IMR-90 (cell line): Measurements from ENCODE around the gene STK17A. TPM values are rescaled to one million over a fixed set of nuclear protein-coding genes. Genes with fewer than 3 reads are reported as not detected.

Experiments used
- ATAC-seq: fragments of 200-7000 bp; cut with Tn5 transposase; 2 replicates; pipeline ENCODE4 v1.9.1; 2020; ENCODE audit warnings: low read depth, mild to moderate bottlenecking, moderate library complexity
- BruUV-seq: library from RNA; stranded (reverse); fragments of 400-500 nt; replicated peaks from 2 replicates; lab custom pipeline; 2021; lab: Mats Ljungman, UMichigan
- CTCF ChIA-PET: fragments of 300-600 bp; formaldehyde crosslinking; extraction: SDS; loops from one replicate; lab custom pipeline; 2021; ENCODE audit warnings: antibody characterized with exemption; lab: Yijun Ruan, JAX
- POLR2A ChIA-PET: fragments of 300-600 bp; sonication (Branson Sonifier 250); formaldehyde crosslinking; loops from one replicate; lab custom pipeline; 2022; ENCODE audit warnings: antibody characterized with exemption; ENCODE audit not compliant: unreplicated experiment; lab: Charles Lee
- DNase-seq: peaks from one replicate; pipeline ENCODE4 v3.0.0; 2013
- H2AFZ ChIP-seq: replicated peaks from 2 replicates; pipeline ENCODE3; 2013; ENCODE audit warnings: low read length, mild to moderate bottlenecking; ENCODE audit not compliant: poor library complexity
- H2AK5ac ChIP-seq: 2 replicates; pipeline ENCODE4 v1.6.1; 2013; ENCODE audit warnings: low read depth, low read length, inconsistent platforms
- H2AK9ac ChIP-seq: replicated peaks from 2 replicates; pipeline ENCODE3; 2013; ENCODE audit warnings: mild to moderate bottlenecking, low read depth, low read length, moderate library complexity; ENCODE audit not compliant: poor library complexity
- H2BK120ac ChIP-seq: 2 replicates; pipeline ENCODE4 v1.6.1; 2013; ENCODE audit warnings: low read depth, low read length, inconsistent platforms
- H2BK15ac ChIP-seq: 3 replicates; pipeline ENCODE4 v1.6.1; 2013; ENCODE audit warnings: low read depth, low read length, inconsistent platforms
- H2BK20ac ChIP-seq: 2 replicates; pipeline ENCODE4 v1.6.1; 2013; ENCODE audit warnings: low read depth, mild to moderate bottlenecking, inconsistent platforms, low read length, moderate library complexity
- H2BK5ac ChIP-seq: 2 replicates; pipeline ENCODE4 v1.6.1; 2013; ENCODE audit warnings: mild to moderate bottlenecking, low read depth, low read length, inconsistent platforms; ENCODE audit not compliant: poor library complexity, severe bottlenecking
- H3K14ac ChIP-seq: replicated peaks from 2 replicates; pipeline ENCODE4 v1.6.1; 2013; ENCODE audit warnings: low read depth, low read length, inconsistent platforms
- H3K18ac ChIP-seq: 2 replicates; pipeline ENCODE4 v1.6.1; 2013; ENCODE audit warnings: low read depth, low read length, control low read depth
- H3K23ac ChIP-seq: 2 replicates; pipeline ENCODE4 v1.6.1; 2013; ENCODE audit warnings: low read depth, low read length, inconsistent platforms
- H3K27ac ChIP-seq: 2 replicates; pipeline ENCODE4 v1.5.1; 2013; ENCODE audit warnings: mild to moderate bottlenecking, control low read depth, low read length; ENCODE audit not compliant: insufficient read depth
- H3K27me3 ChIP-seq: 2 replicates; pipeline ENCODE4 v1.6.1; 2013; ENCODE audit warnings: low read length; ENCODE audit not compliant: control insufficient read depth, insufficient read depth
- H3K36me3 ChIP-seq: 2 replicates; pipeline ENCODE4 v1.6.1; 2013; ENCODE audit warnings: low read length, mixed read lengths; ENCODE audit not compliant: control insufficient read depth, insufficient read depth
- H3K4ac ChIP-seq: 2 replicates; pipeline ENCODE4 v1.6.1; 2013; ENCODE audit warnings: low read depth, low read length, inconsistent platforms
- H3K4me1 ChIP-seq: 2 replicates; pipeline ENCODE4 v1.6.1; 2013; ENCODE audit warnings: low read length, mixed read lengths; ENCODE audit not compliant: control insufficient read depth, insufficient read depth
- H3K4me2 ChIP-seq: 2 replicates; pipeline ENCODE4 v1.6.1; 2013; ENCODE audit warnings: low read depth, mild to moderate bottlenecking, control low read depth, low read length, moderate library complexity
- H3K4me3 ChIP-seq: 2 replicates; pipeline ENCODE4 v1.5.1; 2013; ENCODE audit warnings: low read depth, mild to moderate bottlenecking, control low read depth, low read length, moderate library complexity; ENCODE audit not compliant: insufficient read depth
- H3K56ac ChIP-seq: 2 replicates; pipeline ENCODE4 v1.6.1; 2013; ENCODE audit warnings: low read length, inconsistent platforms; ENCODE audit not compliant: insufficient read depth; ENCODE audit errors: extremely low read depth
- H3K79me1 ChIP-seq, 2 experiments: 2 replicates each; pipeline ENCODE4 v1.6.1; 2013; ENCODE audit warnings: low read length in 2 of 2, inconsistent platforms in 1 of 2, low read depth in 1 of 2
- H3K9ac ChIP-seq: 2 replicates; pipeline ENCODE4 v1.6.1; 2013; ENCODE audit warnings: low read depth, low read length, control low read depth
- H3K9me1 ChIP-seq: 2 replicates; pipeline ENCODE4 v1.6.1; 2013; ENCODE audit warnings: low read length, inconsistent platforms; ENCODE audit not compliant: insufficient read depth
- H3K9me3 ChIP-seq: 2 replicates; pipeline ENCODE4 v1.6.1; 2013; ENCODE audit warnings: low read length; ENCODE audit not compliant: control insufficient read depth, insufficient read depth
- H4K20me1 ChIP-seq: 2 replicates; pipeline ENCODE4 v1.6.1; 2013; ENCODE audit warnings: low read length, inconsistent platforms; ENCODE audit not compliant: insufficient read depth
- H4K5ac ChIP-seq: 2 replicates; pipeline ENCODE4 v1.6.1; 2013; ENCODE audit warnings: mild to moderate bottlenecking, low read depth, low read length, control low read depth
- H4K8ac ChIP-seq, 2 experiments: 2 replicates each; pipeline ENCODE4 v1.6.1; 2013; ENCODE audit warnings: low read depth in 2 of 2, low read length in 2 of 2, control low read depth in 1 of 2, inconsistent platforms in 1 of 2
- H4K91ac ChIP-seq: 2 replicates; pipeline ENCODE4 v1.6.1; 2013; ENCODE audit warnings: low read depth, low read length, inconsistent platforms; ENCODE audit not compliant: insufficient read depth
- BHLHE40 ChIP-seq: fragments of 150-350 bp; IDR thresholded peaks from 2 replicates; pipeline ENCODE4 v1.6.1; 2016; ENCODE audit warnings: mild to moderate bottlenecking, low read depth, low read length
- FOS ChIP-seq: fragments of 150-350 bp; IDR thresholded peaks from 2 replicates; pipeline ENCODE4 v1.6.1; 2016; ENCODE audit warnings: low read depth, low read length
- MAFK ChIP-seq: IDR thresholded peaks from 2 replicates; pipeline ENCODE4 v1.6.1; 2012; ENCODE audit warnings: low read depth, low read length, improper control_type of control experiment
- POLR2A ChIP-seq: IDR thresholded peaks from 2 replicates; pipeline ENCODE4 v1.6.1; 2012; ENCODE audit warnings: mild to moderate bottlenecking, low read depth, low read length
- RAD21 ChIP-seq: IDR thresholded peaks from 2 replicates; pipeline ENCODE4 v1.6.1; 2012; ENCODE audit warnings: low read length, improper control_type of control experiment
- WGBS, 2 experiments: methylation state at CpG; one replicate each; pipeline versions ENCODE4 v1.1.5 to v1.1.7; 2013; ENCODE audit warnings: missing lambda C conversion rate in 2 of 2; ENCODE audit not compliant: insufficient read length in 1 of 2; ENCODE audit errors: extremely low coverage in 2 of 2; 5-methylcytosine and 5-hydroxymethylcytosine counted together
- dilution Hi-C: fragments of 300-500 bp; cut with HindIII; formaldehyde crosslinking; loops from one replicate; pipeline ENCODE4 v1.14.3; 2018; ENCODE audit warnings: low sequenced_read_pairs; ENCODE audit not compliant: unreplicated experiment
- in situ Hi-C: fragments of 300-500 bp; cut with MboI; formaldehyde crosslinking; loops from 3 replicates; pipeline ENCODE4 v1.14.3; 2019; ENCODE audit warnings: low sequenced_read_pairs, inconsistent platforms, mixed read lengths
- intact Hi-C: fragments of 100-400 bp; cut with micrococcal nuclease; formaldehyde crosslinking; loops from 2 replicates; pipeline ENCODE4 v1.10.0; 2022
- polyA plus RNA-seq, 3 experiments: library from polyadenylated mRNA; depleted of rRNA; stranded (reverse); fragments of >200 nt; gene quantifications; 2 replicates each; pipeline ENCODE4 v1.2.3, GENCODE V29; 2012; ENCODE audit warnings: low replicate concordance in 1 of 3
- total RNA-seq: library from RNA; depleted of rRNA; stranded (reverse); fragments of >200 nt; gene quantifications from 2 replicates; pipeline ENCODE4 v1.2.3, GENCODE V29; 2012
- TF ChIP-seq, protein P1 (sequence below): fragments of 150-350 bp; IDR thresholded peaks from 2 replicates; pipeline ENCODE4 v1.6.1; 2017; ENCODE audit warnings: mild to moderate bottlenecking, antibody characterized with exemption, low read length, low read depth
- TF ChIP-seq, protein P2 (sequence below): conservative IDR thresholded peaks from 2 replicates; pipeline ENCODE4 v1.5.1; 2012; ENCODE audit warnings: mild to moderate bottlenecking, low read depth, low read length, improper control_type of control experiment

The STK17A gene
- total and polyA plus RNA-seq, 2 of the 4 experiments (the other 2 are of a cell fraction), result 40.5 to 50.5 TPM

GRCh38 chr7:43639858-43640491, 57.1 kb downstream of the STK17A start (continued):
- no peak for TF ChIP-seq BHLHE40

GRCh38 chr7:43640679-43641078, 57.8 kb downstream of the STK17A start:
- H3K27me3 ChIP-seq, result no peaks in the 10 kb centered on the region
- POLR2A ChIA-PET, result no interaction called here
- H4K20me1 ChIP-seq, result no peaks in the 10 kb centered on the region
- H4K8ac ChIP-seq, result peak overlapping the region in 1 of 2 experiments; percentile 72; a peak in 1 of 4 replicates
- peak overlapping the region; percentile 81; the same call in 1 of the 2 replicates for H3K27ac ChIP-seq
- H3K56ac ChIP-seq, result no peak overlapping the region
- H3K4me1 ChIP-seq, result peaks cover 25% of the 10 kb centered on the region
- dilution Hi-C loops (no loop called here), in situ Hi-C loops (no loop called here), intact Hi-C loops (no loop called here)
- no CpG with 5 or more reads among the region's 3 CpGs for whole genome bisulfite sequencing, 2 experiments
- H2BK15ac ChIP-seq, result peak overlapping the region; percentile 36; the same call in 1 of the 3 replicates
- TF ChIP-seq, protein P1, sequence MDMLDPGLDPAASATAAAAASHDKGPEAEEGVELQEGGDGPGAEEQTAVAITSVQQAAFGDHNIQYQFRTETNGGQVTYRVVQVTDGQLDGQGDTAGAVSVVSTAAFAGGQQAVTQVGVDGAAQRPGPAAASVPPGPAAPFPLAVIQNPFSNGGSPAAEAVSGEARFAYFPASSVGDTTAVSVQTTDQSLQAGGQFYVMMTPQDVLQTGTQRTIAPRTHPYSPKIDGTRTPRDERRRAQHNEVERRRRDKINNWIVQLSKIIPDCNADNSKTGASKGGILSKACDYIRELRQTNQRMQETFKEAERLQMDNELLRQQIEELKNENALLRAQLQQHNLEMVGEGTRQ, result no peak
- TF ChIP-seq FOS (no peak), MAFK (no peak), POLR2A (no peak; the same call in 1 of the 2 replicates), BHLHE40 (no peak), RAD21 (no peak)
- TF ChIP-seq, protein P2, sequence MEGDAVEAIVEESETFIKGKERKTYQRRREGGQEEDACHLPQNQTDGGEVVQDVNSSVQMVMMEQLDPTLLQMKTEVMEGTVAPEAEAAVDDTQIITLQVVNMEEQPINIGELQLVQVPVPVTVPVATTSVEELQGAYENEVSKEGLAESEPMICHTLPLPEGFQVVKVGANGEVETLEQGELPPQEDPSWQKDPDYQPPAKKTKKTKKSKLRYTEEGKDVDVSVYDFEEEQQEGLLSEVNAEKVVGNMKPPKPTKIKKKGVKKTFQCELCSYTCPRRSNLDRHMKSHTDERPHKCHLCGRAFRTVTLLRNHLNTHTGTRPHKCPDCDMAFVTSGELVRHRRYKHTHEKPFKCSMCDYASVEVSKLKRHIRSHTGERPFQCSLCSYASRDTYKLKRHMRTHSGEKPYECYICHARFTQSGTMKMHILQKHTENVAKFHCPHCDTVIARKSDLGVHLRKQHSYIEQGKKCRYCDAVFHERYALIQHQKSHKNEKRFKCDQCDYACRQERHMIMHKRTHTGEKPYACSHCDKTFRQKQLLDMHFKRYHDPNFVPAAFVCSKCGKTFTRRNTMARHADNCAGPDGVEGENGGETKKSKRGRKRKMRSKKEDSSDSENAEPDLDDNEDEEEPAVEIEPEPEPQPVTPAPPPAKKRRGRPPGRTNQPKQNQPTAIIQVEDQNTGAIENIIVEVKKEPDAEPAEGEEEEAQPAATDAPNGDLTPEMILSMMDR, result no peak
- no peaks in the 10 kb centered on the region for H3K9me3 ChIP-seq
- peak overlapping the region; percentile 75; the same call in 1 of the 2 replicates for H3K4ac ChIP-seq
- peaks cover 19 to 76% of the 10 kb centered on the region in 2 experiments for H3K79me1 ChIP-seq
- peak overlapping the region; percentile 85; the same call in 1 of the 2 replicates for H4K5ac ChIP-seq
- CTCF ChIA-PET, result interaction anchor here (1.6 to 2.3 kb wide), 2 partner anchors 58 to 59 kb away, joined by 5 to 10 read pairs; partner anchors contain the start of gene STK17A
- peak overlapping the region; percentile 15; the same call in 1 of the 2 replicates for H2AK5ac ChIP-seq
- H3K9ac ChIP-seq, result no peak overlapping the region
- H4K91ac ChIP-seq, result peak overlapping the region; percentile 34
- no peak overlapping the region for H3K4me3 ChIP-seq
- peaks cover 22% of the 10 kb centered on the region for H3K9me1 ChIP-seq
- DNase-seq (no peak), ATAC-seq (no peak)
- peak overlapping the region; percentile 27; the same call in 1 of the 2 replicates for H2BK20ac ChIP-seq
- no TSS peak for BruUV-seq
- H2AFZ ChIP-seq, result no peak overlapping the region
- H2BK120ac ChIP-seq, result peak overlapping the region; percentile 17
- H3K14ac ChIP-seq, result peak overlapping the region; percentile 24; the same call in 1 of the 2 replicates
- H3K36me3 ChIP-seq, result peaks cover 31% of the 10 kb centered on the region
- H3K4me2 ChIP-seq, result peak overlapping the region; percentile 47; the same call in 1 of the 2 replicates
- no peak overlapping the region; the same call in 1 of the 2 replicates for H3K18ac ChIP-seq
- peak overlapping the region; percentile 66 for H2BK5ac ChIP-seq
- H3K23ac ChIP-seq, result peak overlapping the region; percentile 28; the same call in 1 of the 2 replicates
- H2AK9ac ChIP-seq, result no peak overlapping the region
